GM12878 (cell line): Measurements from ENCODE around the gene TRIB2. TPM values are rescaled to one million over a fixed set of nuclear protein-coding genes. Genes with fewer than 3 reads are reported as not detected.
"Not testable (repeated sequence)": the region's sequence is repeated elsewhere in the genome, so short reads cannot be mapped to it uniquely, and the experiment has no call there.

Source experiments
- ATAC-seq: fragments of 200-7000 bp; cut with Tn5 transposase; 3 replicates; pipeline ENCODE4 v1.9.1; 2020; ENCODE audit warnings: mild to moderate bottlenecking, moderate library complexity
- BruUV-seq: library from RNA; stranded (reverse); fragments of 400-500 nt; replicated peaks from 2 replicates; lab custom pipeline; 2021; lab: Mats Ljungman, UMichigan
- CTCF ChIA-PET: fragments of 300-600 bp; sonication (Branson Sonifier 250); formaldehyde crosslinking; extraction: SDS; loops from one replicate; lab custom pipeline; 2021; ENCODE audit warnings: inconsistent platforms; lab: Yijun Ruan, JAX
- POLR2A ChIA-PET: fragments of 350-600 bp; formaldehyde crosslinking; extraction: SDS; loops from one replicate; lab custom pipeline; 2021; ENCODE audit warnings: inconsistent platforms; lab: Charles Lee
- RAD21 ChIA-PET: fragments of 300-600 bp; sonication (Branson Sonifier 250); formaldehyde crosslinking; loops from one replicate; lab custom pipeline; 2023; ENCODE audit warnings: antibody characterized with exemption; ENCODE audit not compliant: unreplicated experiment; lab: Charles Lee
- SMC1A ChIA-PET: fragments of 300-600 bp; sonication (Branson Sonifier 250); formaldehyde crosslinking; loops from one replicate; lab custom pipeline; 2023; ENCODE audit not compliant: unreplicated experiment, uncharacterized antibody; lab: Charles Lee
- DNase-seq: peaks from one replicate; pipeline ENCODE4 v3.0.0-alpha.2; 2011; ENCODE audit warnings: low read depth, low spot score
- FAIRE-seq: peaks from 3 replicates; lab custom pipeline; 2011; peaks lifted over from hg19 to GRCh38; lab: Jason Lieb, UNC
- H2AFZ ChIP-seq: 2 replicates; pipeline ENCODE4 v1.6.0; 2011; ENCODE audit warnings: low read depth, low read length, control low read depth; ENCODE audit not compliant: control insufficient read depth
- H3K27ac ChIP-seq: 2 replicates; pipeline ENCODE4 v1.5.1; 2011; ENCODE audit warnings: control low read depth; ENCODE audit not compliant: control insufficient read depth, insufficient read depth
- H3K27me3 ChIP-seq, 2 experiments: replicated peaks in 1 of 2; 2 replicates each; pipeline versions ENCODE4 v1.6.0 to v1.6.1; 2011; ENCODE audit warnings: low read length in 1 of 2; ENCODE audit not compliant: control insufficient read depth in 2 of 2, insufficient read depth in 2 of 2
- H3K36me3 ChIP-seq, 2 experiments: 2 replicates each; pipeline ENCODE4 v1.5.1; 2011; ENCODE audit warnings: low read length in 1 of 2; ENCODE audit not compliant: control insufficient read depth in 2 of 2, insufficient read depth in 2 of 2
- H3K4me1 ChIP-seq: 2 replicates; pipeline ENCODE4 v1.6.1; 2011; ENCODE audit warnings: mild to moderate bottlenecking, low read length, moderate library complexity, mixed read lengths; ENCODE audit not compliant: control insufficient read depth, insufficient read depth
- H3K4me2 ChIP-seq: 2 replicates; pipeline ENCODE4 v1.6.0; 2011; ENCODE audit warnings: control low read depth; ENCODE audit not compliant: control insufficient read depth, insufficient read depth
- H3K4me3 ChIP-seq: fragments of 200-600 bp; sonication (generic); 2 replicates; pipeline ENCODE4 v1.5.1; 2016
- H3K79me2 ChIP-seq: 2 replicates; pipeline ENCODE4 v1.6.0; 2011; ENCODE audit warnings: low read length; ENCODE audit not compliant: control insufficient read depth, insufficient read depth
- H3K9ac ChIP-seq: 2 replicates; pipeline ENCODE4 v1.8.0; 2011; ENCODE audit warnings: low read length, control low read depth, mixed read lengths; ENCODE audit not compliant: control insufficient read depth, insufficient read depth
- H3K9me3 ChIP-seq: replicated peaks from 3 replicates; pipeline ENCODE4 v1.5.1; 2011; ENCODE audit warnings: mild to moderate bottlenecking, low read length; ENCODE audit not compliant: control insufficient read depth, insufficient read depth
- H4K20me1 ChIP-seq: 2 replicates; pipeline ENCODE4 v1.6.0; 2011; ENCODE audit not compliant: control insufficient read depth, insufficient read depth
- EED ChIP-seq: sonication (generic); IDR thresholded peaks from 2 replicates; pipeline ENCODE4 v1.6.1; 2016; ENCODE audit warnings: antibody characterized with exemption, low read depth
- FOXK2 ChIP-seq: fragments of 450-650 bp; IDR thresholded peaks from 2 replicates; pipeline ENCODE4 v1.6.1; 2017; ENCODE audit warnings: mild to moderate bottlenecking, moderate library complexity
- IRF3 ChIP-seq: fragments of 450-650 bp; IDR thresholded peaks from 2 replicates; pipeline ENCODE4 v1.6.1; 2014; ENCODE audit warnings: mild to moderate bottlenecking
- SIX5 ChIP-seq: IDR thresholded peaks from 2 replicates; pipeline ENCODE4 v1.6.1; 2011; ENCODE audit warnings: mild to moderate bottlenecking, low read depth, low read length, moderate library complexity; ENCODE audit not compliant: severe bottlenecking
- ZNF384 ChIP-seq: IDR thresholded peaks from 2 replicates; pipeline ENCODE4 v1.6.1; 2012; ENCODE audit warnings: low read depth, mild to moderate bottlenecking, low read length, improper control_type of control experiment, borderline replicate concordance
- WGBS: methylation state at CpG from one replicate; pipeline ENCODE4 v1.1.6; 2016; ENCODE audit warnings: low lambda C conversion rate; ENCODE audit not compliant: insufficient replicate concordance, insufficient coverage; ENCODE audit errors: missing lambda C conversion rate; 5-methylcytosine and 5-hydroxymethylcytosine counted together
- in situ Hi-C: fragments of 300-500 bp; cut with MboI; formaldehyde crosslinking; loops from 9 replicates; pipeline ENCODE4 v1.14.3; 2018; ENCODE audit warnings: mixed read lengths
- intact Hi-C: fragments of 100-400 bp; cut with micrococcal nuclease; formaldehyde crosslinking; loops from one replicate; pipeline ENCODE4 v1.14.2; 2022; ENCODE audit not compliant: unreplicated experiment
- polyA plus RNA-seq, 11 experiments: library from polyadenylated mRNA; depleted of rRNA in 4 of 11; unstranded in 6 of 11; stranded (reverse) in 5 of 11; fragments of >200 nt; fragmentation: Nextera tagmentation in 4 of 11; fragmentation: Illumina TruSeq in 1 of 11; extraction: Ambion mirVana in 4 of 11; extraction: Trizol in 1 of 11; gene quantifications; 1 replicate in 1 of 11; 2 replicates in 10 of 11; pipeline versions ENCODE4 v1.2.1 to v1.2.3, GENCODE V29; 2011 to 2016; ENCODE audit warnings: inconsistent platforms in 2 of 11, missing spikeins in 2 of 11, low read depth in 1 of 11
- total RNA-seq, 4 experiments: library from RNA; depleted of rRNA in 3 of 4; stranded (reverse); fragments of >200 nt in 3 of 4; fragmentation: Illumina TruSeq in 1 of 4; extraction: Trizol in 1 of 4; gene quantifications; 2 replicates each; pipeline versions ENCODE4 v1.2.1 to v1.2.3, GENCODE V29; 2013 to 2021
- TF ChIP-seq, protein P1 (sequence below): fragments of 450-650 bp; IDR thresholded peaks from 2 replicates; pipeline ENCODE4 v1.6.1; 2016; ENCODE audit warnings: mild to moderate bottlenecking, moderate library complexity, borderline replicate concordance

TRIB2 gene
- total and polyA plus RNA-seq, 10 of the 15 experiments (the other 5 are each of a cell fraction or from before 2014, with no cell fraction given) = 1.6 to 9.2 (median 5.2) TPM

DNA sequence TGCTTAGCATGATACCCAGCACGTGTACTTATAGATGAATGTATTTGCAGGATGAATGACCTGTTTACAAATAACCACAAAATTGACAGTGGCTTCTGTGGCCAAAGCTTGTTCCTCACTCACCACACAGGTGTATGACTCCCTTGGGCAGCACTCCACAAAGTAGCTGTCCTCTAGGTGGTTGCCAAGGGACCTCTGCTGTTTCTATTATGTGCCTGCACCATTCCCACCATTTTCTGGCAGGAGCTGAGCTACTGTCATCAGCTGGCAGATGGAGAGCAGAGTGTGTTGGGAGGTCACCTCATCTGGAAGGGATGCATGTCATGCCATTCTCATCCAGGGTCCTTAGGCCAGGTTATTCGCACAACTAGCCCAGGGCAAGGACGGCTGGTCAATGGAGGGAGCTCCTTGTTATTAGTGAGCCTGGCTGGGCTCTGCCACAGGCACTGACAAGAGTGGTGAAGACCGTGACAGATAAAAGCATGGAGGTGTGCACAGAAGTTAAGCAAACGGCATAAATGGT lies 37.1 kb upstream of the TRIB2 start:
- no TSS peak for BruUV-seq
- Histone ChIP-seq H3K4me3 (no peak overlapping the region), H3K27ac (no peak overlapping the region), H3K9ac (no peak overlapping the region), H4K20me1 (no peaks in the 10 kb centered on the region), H3K27me3 (peaks cover 1 to 6% of the 10 kb centered on the region in 2 experiments; a peak in 2 of 4 replicates), H3K4me1 (no peaks in the 10 kb centered on the region), H3K36me3 (no peaks in the 10 kb centered on the region), H3K79me2 (no peaks in the 10 kb centered on the region)
- FAIRE-seq (no peak), DNase-seq (no peak), ATAC-seq (no peak)
- WGBS = 12% methylated on average over 5 of the region's 5 CpGs
- ChIA-PET SMC1A (interaction anchor here (1.2 to 1.3 kb wide), 2 partner anchors 10 to 251 kb away, joined by 3 to 4 read pairs; no protein-coding TSS in a partner anchor), POLR2A (no interaction called here), CTCF (no interaction called here), RAD21 (interaction anchor here (1.3 kb wide), 1 partner anchor 328 kb away, joined by 3 read pairs; no protein-coding TSS in a partner anchor)
- in situ Hi-C loops = no loop called here
- intact Hi-C loops = no loop called here
- TF ChIP-seq IRF3 (no peak), ZNF384 (no peak), SIX5 (no peak), EED (no peak), FOXK2 (no peak)
- TF ChIP-seq, protein P1, sequence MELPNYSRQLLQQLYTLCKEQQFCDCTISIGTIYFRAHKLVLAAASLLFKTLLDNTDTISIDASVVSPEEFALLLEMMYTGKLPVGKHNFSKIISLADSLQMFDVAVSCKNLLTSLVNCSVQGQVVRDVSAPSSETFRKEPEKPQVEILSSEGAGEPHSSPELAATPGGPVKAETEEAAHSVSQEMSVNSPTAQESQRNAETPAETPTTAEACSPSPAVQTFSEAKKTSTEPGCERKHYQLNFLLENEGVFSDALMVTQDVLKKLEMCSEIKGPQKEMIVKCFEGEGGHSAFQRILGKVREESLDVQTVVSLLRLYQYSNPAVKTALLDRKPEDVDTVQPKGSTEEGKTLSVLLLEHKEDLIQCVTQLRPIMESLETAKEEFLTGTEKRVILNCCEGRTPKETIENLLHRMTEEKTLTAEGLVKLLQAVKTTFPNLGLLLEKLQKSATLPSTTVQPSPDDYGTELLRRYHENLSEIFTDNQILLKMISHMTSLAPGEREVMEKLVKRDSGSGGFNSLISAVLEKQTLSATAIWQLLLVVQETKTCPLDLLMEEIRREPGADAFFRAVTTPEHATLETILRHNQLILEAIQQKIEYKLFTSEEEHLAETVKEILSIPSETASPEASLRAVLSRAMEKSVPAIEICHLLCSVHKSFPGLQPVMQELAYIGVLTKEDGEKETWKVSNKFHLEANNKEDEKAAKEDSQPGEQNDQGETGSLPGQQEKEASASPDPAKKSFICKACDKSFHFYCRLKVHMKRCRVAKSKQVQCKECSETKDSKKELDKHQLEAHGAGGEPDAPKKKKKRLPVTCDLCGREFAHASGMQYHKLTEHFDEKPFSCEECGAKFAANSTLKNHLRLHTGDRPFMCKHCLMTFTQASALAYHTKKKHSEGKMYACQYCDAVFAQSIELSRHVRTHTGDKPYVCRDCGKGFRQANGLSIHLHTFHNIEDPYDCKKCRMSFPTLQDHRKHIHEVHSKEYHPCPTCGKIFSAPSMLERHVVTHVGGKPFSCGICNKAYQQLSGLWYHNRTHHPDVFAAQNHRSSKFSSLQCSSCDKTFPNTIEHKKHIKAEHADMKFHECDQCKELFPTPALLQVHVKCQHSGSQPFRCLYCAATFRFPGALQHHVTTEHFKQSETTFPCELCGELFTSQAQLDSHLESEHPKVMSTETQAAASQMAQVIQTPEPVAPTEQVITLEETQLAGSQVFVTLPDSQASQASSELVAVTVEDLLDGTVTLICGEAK = no peak
- TF ChIP-seq, all 136 proteins: peak for 0
- H3K9me3 ChIP-seq = no peaks in the 10 kb centered on the region; the same call in 2 of the 3 replicates
- no peak overlapping the region for H2AFZ ChIP-seq
- H3K4me2 ChIP-seq = no peak overlapping the region

GRCh38 chr2:12680115-12680514 lies 36.6 kb upstream of the TRIB2 start:
- H3K27ac ChIP-seq, H3K79me2 ChIP-seq, POLR2A ChIA-PET, H3K36me3 ChIP-seq, CTCF ChIA-PET, in situ Hi-C loops, H3K4me1 ChIP-seq, H3K4me3 ChIP-seq, H3K4me2 ChIP-seq, H3K27me3 ChIP-seq, H4K20me1 ChIP-seq, intact Hi-C loops, BruUV-seq, FAIRE-seq, H3K9ac ChIP-seq, H2AFZ ChIP-seq, ATAC-seq, H3K9me3 ChIP-seq, DNase-seq: not testable (repeated sequence)
- 45% methylated on average over 1 of the region's 1 CpG for WGBS
- ChIA-PET SMC1A (interaction anchor here (1.2 to 1.3 kb wide), 2 partner anchors 9 to 252 kb away, joined by 3 to 4 read pairs; no protein-coding TSS in a partner anchor), RAD21 (interaction anchor here (1.3 kb wide), 1 partner anchor 327 kb away, joined by 3 read pairs; no protein-coding TSS in a partner anchor)
